Right renal cortex interstitium (tissue), 3 donors: ENCODE results near the gene ICOSLG. TPM values are rescaled to one million over a fixed set of nuclear protein-coding genes. Genes with fewer than 3 reads are reported as not detected.
"Not testable (repeated sequence)": the region's sequence is repeated elsewhere in the genome, so short reads cannot be mapped to it uniquely, and the experiment has no call there.

Experiments used
- DNase-seq, 3 donors: peaks; one replicate each; pipeline ENCODE4 v3.0.0-alpha.2; 2013; ENCODE audit warnings: low read depth in 3 of 3, low spot score in 2 of 3
- polyA plus RNA-seq, 3 donors: library from polyadenylated mRNA; unstranded; fragments of 120-200 nt; gene quantifications; one replicate each; pipeline ENCODE4 v1.2.1, GENCODE V29; 2013; ENCODE audit not compliant: insufficient read length in 3 of 3

The ICOSLG gene
- polyA plus RNA-seq, 3 donors, result 6.1 to 13.2 (median 6.9) TPM

DNA sequence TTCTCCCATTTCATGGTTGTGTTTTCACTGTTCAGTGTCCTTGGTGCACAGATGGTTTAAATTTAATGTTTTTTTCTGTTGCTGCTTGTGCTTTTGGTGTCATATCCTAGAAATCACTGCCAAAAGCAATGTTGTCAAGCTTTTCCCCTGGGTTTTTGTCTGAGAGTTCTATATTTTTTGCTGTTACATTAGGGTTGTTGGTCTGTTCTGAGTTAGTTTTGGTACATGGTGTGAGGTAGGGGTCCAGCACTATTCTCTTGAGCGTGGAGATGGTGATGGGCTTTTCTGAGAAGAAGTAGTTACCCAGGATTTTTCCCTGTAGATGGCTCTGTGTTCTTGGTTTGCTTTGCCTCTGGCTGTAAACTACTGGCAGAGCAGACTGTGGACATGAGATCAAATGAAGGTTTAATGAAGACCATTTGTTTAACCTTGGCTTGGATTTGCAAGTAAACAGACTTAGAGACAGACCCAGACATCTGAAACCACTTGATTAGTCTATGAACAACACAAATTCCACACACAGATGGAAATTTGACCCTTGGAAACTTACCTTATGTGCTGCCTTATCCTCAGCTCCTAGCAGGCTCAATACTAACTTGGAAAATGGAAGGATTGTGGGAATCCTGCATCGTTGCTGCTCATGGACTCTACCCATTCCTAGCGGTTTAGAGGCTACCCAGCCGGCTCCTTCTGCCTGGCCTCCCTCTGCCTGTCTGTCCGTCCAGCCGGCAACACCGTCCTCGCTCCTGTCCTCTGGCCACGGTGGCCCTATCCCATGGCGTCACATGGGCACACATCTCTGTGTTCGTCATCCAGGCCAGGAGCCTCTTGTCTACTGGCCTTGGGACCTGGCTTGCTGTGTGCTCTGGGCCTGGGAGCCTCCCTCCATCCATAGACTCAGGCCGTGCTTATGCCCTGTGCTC, 50.1 kb downstream of the ICOSLG start:
- DNase-seq, result not testable (repeated sequence)

DNA sequence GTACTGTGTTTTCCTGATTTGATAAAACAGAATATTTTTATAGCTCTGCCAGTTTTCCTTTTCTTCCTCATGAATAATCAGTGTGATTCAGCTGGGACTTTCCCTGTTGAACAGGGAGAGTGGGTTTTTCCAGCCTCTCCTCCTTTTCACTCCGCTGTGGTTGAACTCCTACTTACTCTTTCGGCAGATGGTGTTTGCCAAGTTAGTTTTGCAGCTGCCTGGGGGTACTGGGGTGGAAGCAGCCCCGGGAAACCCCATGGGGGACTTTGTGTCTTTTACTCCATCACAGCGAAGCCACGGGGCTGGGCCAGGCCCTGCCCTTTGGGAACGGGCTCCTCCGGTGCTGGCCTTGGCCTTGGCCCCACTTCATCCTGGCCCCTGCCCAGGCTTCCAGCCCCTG, 55.9 kb downstream of the ICOSLG start:
- DNase-seq, result not testable (repeated sequence)

DNA sequence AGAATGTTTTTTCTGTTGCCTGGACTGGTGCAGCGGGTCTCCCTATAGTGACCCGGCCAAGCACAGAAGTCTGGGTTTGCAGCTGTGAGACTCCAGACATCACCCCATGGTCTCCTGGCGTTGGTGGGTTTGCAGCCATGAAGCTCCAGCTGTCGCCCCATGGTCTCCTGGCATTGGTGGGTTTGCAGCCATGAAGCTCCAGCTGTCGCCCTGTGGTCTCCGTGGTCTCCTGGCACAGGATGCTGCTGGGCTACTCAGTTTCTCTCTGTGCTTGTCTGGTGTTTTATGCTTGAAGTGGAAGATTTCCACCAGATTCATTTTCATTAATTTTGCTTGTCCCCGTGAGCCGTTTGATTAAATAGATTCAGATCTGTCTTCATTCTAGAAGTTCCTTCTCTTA, 58.5 kb downstream of the ICOSLG start:
- DNase-seq, result not testable (repeated sequence)

DNA sequence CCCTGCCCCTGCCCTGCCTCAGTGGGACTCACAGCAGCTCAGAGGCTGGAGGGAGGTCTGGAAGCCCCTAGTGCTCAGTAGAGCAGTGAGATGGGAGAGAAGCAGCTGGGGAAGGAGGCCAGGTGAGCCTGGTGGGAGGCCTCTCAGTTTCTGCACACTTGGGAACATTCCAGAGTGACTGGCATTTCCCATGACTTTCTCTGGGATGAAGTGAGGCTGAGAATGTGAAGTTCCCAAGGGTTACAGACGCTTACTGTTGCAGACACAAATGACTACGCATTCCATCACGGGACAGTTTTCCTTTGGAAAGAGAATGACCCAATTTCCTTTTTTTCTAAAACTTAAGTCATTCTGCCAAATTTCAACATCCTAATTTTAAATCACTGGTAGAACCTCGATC, 59.2 kb downstream of the ICOSLG start:
- DNase-seq, result not testable (repeated sequence)

DNA sequence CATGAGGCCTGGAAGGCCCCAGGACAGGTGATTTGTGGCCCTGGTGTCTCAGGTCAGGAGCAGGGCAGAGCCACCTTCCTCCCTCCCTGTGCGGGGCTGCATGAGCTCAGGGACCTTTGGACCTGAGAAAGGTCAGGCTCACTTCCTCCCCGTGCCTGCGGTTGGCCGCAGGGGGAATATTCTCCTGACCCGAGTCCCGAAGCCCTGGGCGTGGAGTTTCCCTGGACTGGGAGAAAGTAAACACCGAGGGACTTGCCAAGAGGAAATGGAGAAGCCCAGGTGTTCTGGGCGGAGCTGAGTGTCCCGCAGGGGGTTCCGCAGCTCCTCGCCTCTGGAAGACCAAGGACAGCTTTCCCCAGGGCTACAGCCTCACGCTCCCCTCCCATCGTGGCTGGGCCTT, 64.6 kb downstream of the ICOSLG start:
- DNase-seq, result not testable (repeated sequence)

DNA sequence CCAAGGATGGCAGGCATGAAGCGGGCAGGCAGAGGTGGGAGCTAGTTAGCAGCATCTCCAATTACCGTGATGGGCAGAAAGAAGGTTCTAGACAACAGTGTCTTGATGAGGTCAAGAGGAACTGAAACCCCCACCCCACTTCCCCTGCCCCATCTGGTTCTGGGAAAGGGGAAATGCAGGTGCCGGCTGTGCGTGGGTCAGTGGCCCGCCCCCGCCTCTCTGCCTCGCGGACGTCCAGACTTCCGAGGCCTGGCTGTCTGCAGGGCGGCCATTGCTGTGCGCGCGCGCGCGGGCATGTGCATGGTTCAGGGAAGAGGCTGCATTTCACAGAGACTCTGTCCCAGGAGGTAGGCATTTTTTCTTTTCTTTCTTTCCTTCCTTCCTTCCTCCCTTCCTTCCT, 65.6 kb downstream of the ICOSLG start:
- DNase-seq, result not testable (repeated sequence)

Other genes starting within 250 kb of the ICOSLG start
- 10 to 100 TPM; 32.5 to 39.4 (median 39.1) TPM for gene TRAPPC10, start 228.6 kb downstream of the ICOSLG start, polyA plus RNA-seq
- gene PWP2, start 133.5 kb downstream of the ICOSLG start, polyA plus RNA-seq, result 1 to 10 TPM; 4.2 to 8.5 (median 5.8) TPM
- 10 to 100 TPM; 39.1 to 52.3 (median 42.7) TPM for gene GATD3, start 107.3 kb downstream of the ICOSLG start, polyA plus RNA-seq
- gene DNMT3L, start 21.0 kb upstream of the ICOSLG start, polyA plus RNA-seq, result not detected
- under 1 TPM; 0.24 to 0.37 (median 0.32) TPM for gene AIRE, start 44.9 kb upstream of the ICOSLG start, polyA plus RNA-seq
- gene PFKL, start 59.1 kb upstream of the ICOSLG start, polyA plus RNA-seq, result 100 to 1,000 TPM in 2 of 3 donors, 10 to 100 TPM in 1; 96.8 to 128 (median 105) TPM
- 10 to 100 TPM; 14.8 to 18.7 (median 15.4) TPM for gene CFAP410, start 98.4 kb upstream of the ICOSLG start, polyA plus RNA-seq
- gene TRPM2, start 112.7 kb upstream of the ICOSLG start, polyA plus RNA-seq, result 1 to 10 TPM in 1 of 3 donors, under 1 TPM in 2; 0.75 to 1.1 (median 0.82) TPM
- 1 to 10 TPM; 3.8 to 4.5 (median 4.2) TPM for gene LRRC3, start 214.6 kb upstream of the ICOSLG start, polyA plus RNA-seq